B cell (primary cell): ENCODE data around the gene MAD1L1.

Experiments
- EZH2 ChIP-seq: IDR thresholded peaks from 2 replicates; pipeline ENCODE4 v1.6.1; 2012; ENCODE audit warnings: borderline replicate concordance, low read depth, mild to moderate bottlenecking, moderate library complexity, low read length; ENCODE audit not compliant: insufficient read depth, poor library complexity, severe bottlenecking
- TF ChIP-seq, protein P1 (sequence below): fragments of 200-600 bp; IDR thresholded peaks from one replicate; pipeline ENCODE4 v1.8.0; 2022; ENCODE audit warnings: antibody characterized with exemption, mild to moderate bottlenecking

DNA sequence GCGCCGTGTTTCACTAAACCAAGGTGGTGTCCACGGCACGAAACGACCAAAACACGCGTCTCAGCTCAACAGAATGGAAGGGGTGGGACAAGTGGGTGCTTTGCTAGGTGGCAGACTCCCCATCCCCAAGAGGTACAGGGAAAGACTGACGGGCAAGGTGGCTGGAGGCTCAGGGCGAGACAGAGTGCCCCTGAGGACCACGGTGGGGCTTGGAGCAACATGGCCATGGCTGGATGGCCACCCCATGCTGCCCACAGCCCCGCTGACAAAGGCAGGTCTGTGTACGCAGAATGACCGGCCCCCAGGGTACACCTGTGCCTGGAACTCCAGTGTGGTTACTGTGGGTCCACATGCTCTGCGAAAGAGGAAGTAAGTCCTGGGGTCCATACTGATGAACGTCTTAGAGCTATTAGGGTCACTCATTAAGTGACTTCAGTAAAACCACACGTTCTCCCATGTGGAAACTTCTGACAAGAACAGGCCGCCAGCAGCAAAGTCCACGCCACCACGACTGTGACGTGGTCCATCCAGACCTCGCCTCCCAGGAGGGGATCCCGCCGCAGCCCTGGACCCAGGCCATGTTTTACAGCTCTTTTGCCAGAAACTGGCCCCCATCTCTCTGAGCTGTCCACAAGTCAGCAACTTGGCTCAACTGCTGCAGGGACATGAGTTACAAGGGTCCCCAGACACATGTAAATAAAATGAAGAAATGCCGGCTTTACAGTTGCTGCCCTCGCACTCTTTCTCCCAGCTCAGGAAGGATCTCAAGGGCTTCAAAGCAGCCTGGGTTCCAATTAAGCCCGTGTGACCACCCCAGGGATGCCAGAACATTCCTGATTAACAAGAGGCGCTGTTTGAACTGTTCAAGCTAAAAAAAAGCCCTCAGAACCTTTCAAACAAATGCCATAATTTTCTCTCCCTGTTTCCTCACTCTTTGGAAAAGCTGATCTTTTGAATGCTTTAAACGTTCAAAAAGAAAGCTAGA lies 66.8 kb downstream of the MAD1L1 start:
- TF ChIP-seq EZH2 = no peak
- TF ChIP-seq, protein P1, sequence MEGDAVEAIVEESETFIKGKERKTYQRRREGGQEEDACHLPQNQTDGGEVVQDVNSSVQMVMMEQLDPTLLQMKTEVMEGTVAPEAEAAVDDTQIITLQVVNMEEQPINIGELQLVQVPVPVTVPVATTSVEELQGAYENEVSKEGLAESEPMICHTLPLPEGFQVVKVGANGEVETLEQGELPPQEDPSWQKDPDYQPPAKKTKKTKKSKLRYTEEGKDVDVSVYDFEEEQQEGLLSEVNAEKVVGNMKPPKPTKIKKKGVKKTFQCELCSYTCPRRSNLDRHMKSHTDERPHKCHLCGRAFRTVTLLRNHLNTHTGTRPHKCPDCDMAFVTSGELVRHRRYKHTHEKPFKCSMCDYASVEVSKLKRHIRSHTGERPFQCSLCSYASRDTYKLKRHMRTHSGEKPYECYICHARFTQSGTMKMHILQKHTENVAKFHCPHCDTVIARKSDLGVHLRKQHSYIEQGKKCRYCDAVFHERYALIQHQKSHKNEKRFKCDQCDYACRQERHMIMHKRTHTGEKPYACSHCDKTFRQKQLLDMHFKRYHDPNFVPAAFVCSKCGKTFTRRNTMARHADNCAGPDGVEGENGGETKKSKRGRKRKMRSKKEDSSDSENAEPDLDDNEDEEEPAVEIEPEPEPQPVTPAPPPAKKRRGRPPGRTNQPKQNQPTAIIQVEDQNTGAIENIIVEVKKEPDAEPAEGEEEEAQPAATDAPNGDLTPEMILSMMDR = no peak
